NCI-H1092 treated with DMSO at 0.1 percent for 48 hours (cell line): ENCODE data around the gene STK36.

Experiments used
- DNase-seq: peaks from one replicate; lab custom pipeline; 2025; lab: John Stamatoyannopoulos, UW

The STK36 gene

GRCh38 chr2:218746960-218747359 lies 75.1 kb downstream of the STK36 start:
- DNase-seq: no peak

GRCh38 chr2:218748741-218749441 lies 77.0 kb downstream of the STK36 start:
- no peak for DNase-seq
